DMS 273 treated with DMSO at 0.1 percent for 48 hours (cell line): ENCODE data around the gene CASZ1.

Source experiments
- DNase-seq: peaks from one replicate; lab custom pipeline; 2025; lab: John Stamatoyannopoulos, UW

Gene CASZ1

GRCh38 chr1:10727751-10728232 lies 68.7 kb downstream of the CASZ1 start:
- peak; percentile 51 for DNase-seq

DNA sequence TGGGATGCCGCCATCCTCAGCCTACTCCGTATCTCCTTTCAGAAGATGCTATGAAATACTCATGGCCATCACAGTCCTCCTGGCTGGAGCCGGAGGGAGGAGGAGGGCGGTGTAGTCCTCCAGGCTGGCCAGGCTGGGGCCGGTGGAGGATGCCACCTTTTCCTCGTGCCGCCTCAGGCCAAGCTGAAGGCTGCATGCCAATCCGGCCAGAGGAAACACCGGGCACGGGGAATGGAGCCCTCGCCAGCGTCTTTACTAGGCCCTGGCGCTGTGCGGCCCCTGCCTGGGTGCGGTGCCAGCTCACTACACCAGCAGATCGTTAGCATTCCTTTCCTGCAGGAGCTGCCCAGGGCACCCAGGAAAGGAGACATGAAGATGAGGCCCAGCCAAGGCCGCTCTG lies 70.1 kb downstream of the CASZ1 start:
- DNase-seq = no peak

DNA sequence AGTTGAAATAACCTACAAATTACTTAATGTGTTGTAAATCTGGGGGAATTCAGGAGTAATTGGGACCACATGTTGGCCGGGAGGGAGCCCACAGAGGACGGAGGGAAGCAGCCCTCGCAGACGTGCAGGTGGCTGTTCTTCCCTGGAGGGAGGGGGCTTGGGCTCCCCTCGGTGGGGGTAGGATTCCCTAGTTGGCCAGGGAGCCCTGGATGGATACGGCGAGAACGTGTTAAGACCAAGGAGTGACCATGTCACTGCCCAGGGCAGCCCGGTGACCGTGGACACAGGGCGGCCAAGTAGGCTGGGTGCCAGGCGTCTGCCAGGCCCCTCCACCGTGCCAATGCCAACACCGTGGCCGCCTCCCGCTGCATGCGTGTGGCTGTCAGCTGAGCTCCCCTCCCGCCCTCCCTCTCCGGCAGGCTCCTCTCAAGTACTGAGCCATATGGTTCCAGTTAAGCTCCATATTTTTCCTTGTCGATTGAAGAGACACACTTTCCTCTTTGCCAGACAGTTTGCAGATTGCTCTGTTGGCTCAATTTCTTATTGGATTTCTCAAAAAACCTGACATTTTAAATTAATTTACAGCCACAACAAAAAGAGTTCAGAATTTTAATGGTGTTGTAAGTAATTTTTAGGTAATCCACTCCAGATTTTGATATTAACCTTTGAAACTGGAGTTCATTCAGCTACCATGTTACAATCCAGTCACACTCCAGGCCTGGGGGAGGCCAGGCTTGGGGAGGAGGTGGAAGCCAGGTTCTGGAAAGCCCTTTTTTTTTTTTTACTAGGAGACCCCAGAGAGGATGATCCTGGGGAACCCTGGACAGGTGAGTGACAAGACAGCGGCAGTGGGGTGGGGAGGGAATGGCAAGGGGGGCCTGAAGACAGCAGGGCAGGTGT lies 71.2 kb downstream of the CASZ1 start:
- peak; percentile 83 for DNase-seq

- DNase-seq = no peak
Observed at GRCh38 chr1:10724511-10724910, 71.9 kb downstream of the CASZ1 start.

DNA sequence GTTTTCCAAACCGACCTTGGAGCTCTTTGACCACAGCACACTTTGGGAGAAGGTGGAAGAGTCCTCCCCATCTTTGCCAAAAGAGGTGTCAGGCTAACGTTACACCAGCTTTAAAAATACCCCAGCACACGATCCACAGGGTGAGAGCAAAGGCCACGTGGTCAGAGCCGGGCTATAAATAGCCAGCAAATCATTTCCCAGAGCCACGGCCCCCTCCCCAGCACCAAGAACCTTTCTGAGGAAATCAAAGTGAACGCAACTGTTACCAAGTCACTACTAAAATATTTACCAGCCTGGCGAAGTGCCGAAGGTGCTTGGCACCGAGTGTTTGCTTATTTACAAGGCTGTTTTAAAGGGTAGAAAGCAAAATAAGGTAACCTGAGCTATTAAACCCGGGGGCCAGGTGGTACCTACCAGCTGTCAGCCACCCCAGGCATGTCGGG lies 72.4 kb downstream of the CASZ1 start:
- DNase-seq = peak; percentile 93

GRCh38 chr1:10723317-10723716 lies 73.1 kb downstream of the CASZ1 start:
- DNase-seq = no peak

GRCh38 chr1:10722803-10723202 lies 73.6 kb downstream of the CASZ1 start:
- no peak for DNase-seq

DNA sequence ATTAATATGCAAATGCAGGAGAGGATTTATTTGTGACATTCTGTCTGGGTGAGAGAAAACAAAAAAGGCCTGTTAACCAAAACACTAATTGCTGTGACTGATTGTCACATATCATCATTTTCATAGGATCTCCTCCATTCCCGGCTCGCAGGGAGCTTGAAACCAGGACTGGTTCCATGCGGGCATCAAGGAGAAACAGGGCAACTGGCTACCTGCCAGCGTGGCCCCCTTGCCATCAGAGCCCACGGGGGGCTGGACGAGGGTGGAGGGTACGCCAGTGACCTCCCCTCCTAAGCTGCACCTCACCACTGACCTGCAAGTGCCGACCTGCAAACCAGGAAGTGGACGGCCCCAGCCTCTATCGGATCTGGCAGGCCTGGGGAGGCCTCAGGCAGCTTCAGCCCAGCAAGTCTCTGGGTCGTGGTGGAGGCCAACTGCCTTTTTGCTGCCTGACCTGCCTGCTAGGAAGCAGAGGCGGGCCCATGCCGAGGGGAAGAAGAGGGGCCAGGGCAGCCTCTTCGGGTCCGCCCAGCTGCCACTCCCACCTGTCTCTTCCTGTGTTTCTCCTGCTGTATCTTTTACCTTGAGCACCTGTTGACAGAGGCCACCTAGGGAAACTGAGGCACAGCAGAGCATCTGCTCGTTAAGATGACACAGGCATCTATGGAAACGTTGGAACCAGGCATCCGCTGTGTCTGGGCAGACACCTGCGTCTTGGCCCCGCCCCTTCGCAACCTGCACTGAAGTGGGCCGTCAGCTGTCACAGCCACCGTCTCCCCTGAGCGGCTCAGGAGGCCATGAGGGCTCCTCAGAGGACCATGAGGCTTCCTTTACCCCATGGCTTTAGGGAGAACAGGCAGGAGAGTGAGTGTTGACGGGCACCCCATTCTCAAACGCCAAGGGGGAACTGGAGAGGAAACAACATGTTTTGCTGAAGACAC lies 74.8 kb downstream of the CASZ1 start:
- DNase-seq = no peak

- DNase-seq = no peak
Observed at GRCh38 chr1:10720635-10721034, 75.8 kb downstream of the CASZ1 start.

GRCh38 chr1:10718083-10718415 lies 78.4 kb downstream of the CASZ1 start:
- DNase-seq = no peak

DNA sequence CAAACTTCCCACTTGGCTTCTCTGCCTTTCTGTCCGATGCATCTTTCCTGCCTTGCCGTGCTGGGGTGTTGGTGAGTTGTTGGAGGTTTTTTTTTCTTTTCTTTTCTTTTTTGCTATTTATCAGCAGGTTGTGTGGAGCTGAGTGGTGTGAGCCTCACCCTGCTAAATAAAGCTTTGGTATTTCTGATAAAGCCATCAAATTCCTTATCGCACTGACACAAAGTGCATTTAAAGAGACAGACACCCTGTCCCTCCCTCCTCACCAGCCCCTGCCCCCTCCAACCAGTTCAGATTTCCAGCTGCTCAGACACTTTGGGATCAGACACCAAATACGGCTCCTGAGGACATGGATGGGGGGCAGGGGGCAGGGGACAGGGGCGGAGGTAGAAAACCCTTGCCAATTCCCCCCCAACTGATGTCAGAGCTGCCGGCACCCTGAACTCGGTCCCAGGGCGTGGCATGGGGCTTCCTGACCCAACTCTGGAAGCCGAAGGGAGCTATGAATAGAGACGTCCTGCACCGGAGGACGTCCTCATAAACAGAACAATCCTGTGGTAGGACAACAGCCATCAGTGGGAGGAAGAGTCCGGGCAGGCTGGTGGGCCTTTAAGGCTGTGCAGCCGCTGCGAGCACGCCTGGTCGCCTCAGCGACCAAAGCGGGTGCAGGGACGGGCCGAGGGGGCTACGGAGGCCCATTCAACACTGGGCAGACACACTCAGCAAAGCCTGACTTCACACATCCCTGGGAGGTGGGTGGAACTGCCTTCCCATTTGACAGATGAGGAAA lies 79.0 kb downstream of the CASZ1 start:
- DNase-seq = no peak

DNA sequence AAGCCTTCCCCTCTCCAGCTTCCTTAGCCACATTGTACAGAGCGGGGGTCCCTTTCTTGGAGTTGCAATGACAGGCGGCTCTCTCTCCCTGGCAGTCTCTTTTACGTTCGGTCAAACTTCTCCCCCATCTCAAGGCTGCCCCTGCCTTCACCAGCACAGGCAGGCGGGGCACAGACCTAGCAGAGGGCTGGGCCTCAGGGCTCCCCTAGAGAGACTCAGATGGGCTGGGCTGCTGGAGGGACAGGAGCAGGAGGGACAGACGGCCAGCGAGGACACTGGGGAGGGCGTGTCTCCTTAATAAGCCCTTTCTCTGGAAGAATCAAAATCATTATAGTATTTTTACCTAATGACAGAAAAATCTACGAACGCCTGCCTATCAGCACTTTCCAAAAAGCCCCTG lies 79.6 kb downstream of the CASZ1 start:
- DNase-seq = no peak

DNA sequence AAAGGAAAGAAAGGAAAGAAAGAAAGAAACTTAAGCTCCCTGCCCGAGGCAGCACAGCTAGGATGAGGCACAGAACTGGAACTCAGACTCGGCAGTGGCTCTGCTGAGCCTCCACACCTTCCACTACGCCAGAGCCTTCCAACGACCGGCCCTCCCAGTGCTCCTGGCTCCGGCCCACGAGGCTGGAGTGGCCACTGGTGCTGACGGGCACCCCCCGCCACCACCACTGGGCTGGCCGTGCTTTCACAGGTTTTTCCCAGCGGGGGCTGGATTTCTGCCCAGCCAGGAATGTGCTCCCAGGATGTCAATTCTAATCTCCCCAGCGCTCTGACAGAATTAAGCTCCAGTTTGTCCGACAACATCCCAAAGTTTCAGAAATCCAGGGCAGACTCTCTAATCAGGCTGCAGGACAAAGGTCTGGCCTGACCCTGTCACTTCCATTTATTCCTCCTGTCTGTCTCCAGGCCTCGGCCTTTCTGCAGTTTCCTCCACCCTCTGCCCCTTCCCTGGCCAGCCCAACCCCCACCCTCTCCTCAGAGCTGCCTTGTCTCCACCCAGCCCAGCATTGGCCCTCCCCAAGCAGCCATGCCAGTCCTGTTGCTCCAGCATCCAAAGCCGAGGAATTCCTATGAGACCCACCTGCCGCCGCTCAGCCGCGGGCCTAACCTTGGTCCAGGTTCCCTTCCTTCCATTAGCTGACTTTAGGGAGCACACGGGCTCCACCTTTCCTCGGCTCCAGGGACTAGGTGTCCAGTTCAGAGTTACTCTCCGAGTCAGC lies 81.9 kb downstream of the CASZ1 start:
- DNase-seq = no peak

GRCh38 chr1:10713614-10714013 lies 82.8 kb downstream of the CASZ1 start:
- no peak for DNase-seq

DNA sequence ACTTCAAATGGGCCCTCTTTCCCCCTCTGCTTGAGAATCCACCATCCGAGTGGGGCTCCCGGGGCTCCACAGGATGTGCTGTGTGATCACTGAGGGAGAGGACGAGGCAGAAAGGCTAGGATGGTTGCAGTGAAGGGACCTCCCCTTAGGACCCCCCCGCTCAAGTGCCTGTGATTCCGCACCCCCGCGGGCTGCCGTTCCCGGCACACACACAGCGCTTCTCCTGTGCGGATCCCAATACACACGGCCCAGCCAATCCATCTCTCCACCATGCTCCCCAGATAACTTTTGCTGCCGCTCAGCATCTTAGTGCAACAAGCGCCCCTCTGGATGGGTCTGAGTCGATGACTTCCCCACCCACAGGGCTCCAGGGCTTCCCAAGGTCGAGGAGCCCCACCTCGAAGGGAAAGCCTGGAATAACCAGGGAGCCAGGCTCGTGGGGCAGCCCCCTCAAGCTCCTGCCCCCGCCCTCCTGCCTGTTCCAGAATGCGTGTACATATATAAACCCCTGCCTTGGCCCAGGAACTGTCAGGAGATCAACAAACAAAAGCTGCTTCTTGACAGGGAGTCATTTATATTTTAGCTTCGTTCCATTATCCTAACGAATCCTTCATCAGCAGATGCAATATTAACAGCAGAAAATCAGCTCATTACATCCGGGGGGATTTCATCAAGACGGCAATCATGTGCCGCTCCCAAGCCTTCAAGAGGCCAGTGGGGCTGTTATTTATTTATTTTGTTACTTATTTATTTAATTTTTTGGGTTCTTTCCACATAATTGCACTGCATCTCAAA lies 83.7 kb downstream of the CASZ1 start:
- DNase-seq = no peak

DNA sequence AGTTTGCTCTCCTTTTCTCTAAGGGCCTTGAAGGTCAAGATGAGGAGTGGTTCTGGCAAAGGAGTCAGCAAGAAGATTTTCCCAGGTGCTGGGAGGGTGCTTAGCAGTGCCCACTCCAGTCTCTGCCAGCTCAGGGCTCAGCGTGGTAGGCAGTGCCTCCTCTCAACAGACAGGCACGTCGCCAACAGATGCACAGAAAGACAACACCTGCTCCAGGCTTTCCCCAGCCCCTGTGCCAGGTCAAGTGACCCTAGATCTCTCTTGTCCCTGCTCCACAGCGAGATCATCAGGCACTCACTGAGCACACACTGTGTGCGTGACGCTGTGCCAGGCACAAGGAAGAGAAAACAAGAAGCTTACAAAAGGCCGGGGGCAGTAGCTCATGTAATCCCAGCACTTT lies 86.0 kb downstream of the CASZ1 start:
- no peak for DNase-seq

- no peak for DNase-seq
Observed at GRCh38 chr1:10709646-10710045, 86.8 kb downstream of the CASZ1 start.

- DNase-seq = no peak
Observed at GRCh38 chr1:10709165-10709564, 87.3 kb downstream of the CASZ1 start.

DNA sequence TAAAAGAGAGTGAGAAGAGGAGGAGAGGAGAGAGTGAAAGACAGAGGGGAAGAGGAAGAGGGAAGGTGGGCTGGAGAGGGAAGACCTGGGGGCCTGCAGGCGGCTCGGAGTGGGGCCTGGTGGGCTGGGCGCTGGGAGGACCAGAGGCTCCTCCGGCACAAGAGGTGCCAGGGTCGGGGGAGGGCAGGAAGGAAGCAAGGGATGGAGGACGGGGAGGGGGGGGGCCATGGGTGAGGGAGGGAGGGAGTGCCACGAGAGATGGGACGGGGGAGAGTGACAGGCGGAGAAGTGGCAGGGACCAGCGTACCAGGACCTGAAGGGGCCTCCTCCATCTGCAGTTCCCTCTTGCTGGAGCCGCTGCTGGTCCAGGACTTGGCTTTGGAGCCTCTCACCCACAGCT lies 87.7 kb downstream of the CASZ1 start:
- no peak for DNase-seq

- DNase-seq = no peak
Observed at GRCh38 chr1:10707208-10707607, 89.2 kb downstream of the CASZ1 start.
